ENCODE measurements around the gene HEYL. TPM values are rescaled to one million over a fixed set of nuclear protein-coding genes. Genes with fewer than 3 reads are reported as not detected.

The HEYL gene
- total RNA-seq, 5 donors from 2014 or later (not counting 1 experiment from before 2014, with no cell fraction given) = 0.15 to 0.25 TPM; not detected in 3

- H3K4me3 Mint-ChIP-seq = no peak overlapping the region
- no peak overlapping the region for H3K4me3 ChIP-seq (ENCODE audit: control insufficient read depth in 1 of 2, extremely low read depth in 1 of 2, low read length in 1 of 2)
- peaks cover under 1 to 29% of the 10 kb centered on the region in 2 experiments for H3K27me3 ChIP-seq (replicated peaks in 1 of 2; ENCODE audit: control insufficient read depth in 2 of 2, extremely low read depth in 1 of 2, insufficient read depth in 2 of 2, low read length in 1 of 2)
- H3K9me3 Mint-ChIP-seq = no peaks in the 10 kb centered on the region
- H3K36me3 ChIP-seq (ENCODE audit: control insufficient read depth in 2 of 2, extremely low read depth in 1 of 2, insufficient read depth in 1 of 2, low read length in 1 of 2) = no peaks in the 10 kb centered on the region
- H3K27ac Mint-ChIP-seq = no peak overlapping the region
- peaks cover 7 to 20% of the 10 kb centered on the region in 2 donors for H3K27me3 Mint-ChIP-seq
- DNase-seq = no peak
- 81% methylated on average over 11 of the region's 11 CpGs for WGBS (ENCODE audit: insufficient coverage)
- H3K4me1 ChIP-seq (ENCODE audit: control insufficient read depth in 1 of 2, extremely low read depth in 1 of 2, insufficient read depth in 2 of 2, low read length in 2 of 2) = no peaks in the 10 kb centered on the region
- H3K9me3 ChIP-seq = no peaks in the 10 kb centered on the region
- H3K36me3 Mint-ChIP-seq = no peaks in the 10 kb centered on the region
- no peak for ATAC-seq (replicated peaks in 1 of 4)
- H3K27ac ChIP-seq (ENCODE audit: low read length) = no peak overlapping the region
- H3K4me1 Mint-ChIP-seq = no peaks in the 10 kb centered on the region
- ChIA-PET POLR2A (no interaction called here), CTCF (no interaction called here)
These were observed 13.8 kb downstream of the HEYL start for GRCh38 chr1:39625462-39626273.

GRCh38 chr1:39625009-39625408, 14.4 kb downstream of the HEYL start:
- WGBS (ENCODE audit: insufficient coverage) = 83% methylated on average over 8 of the region's 8 CpGs
- no peaks in the 10 kb centered on the region for H3K36me3 Mint-ChIP-seq
- no peak overlapping the region for H3K27ac Mint-ChIP-seq
- H3K9me3 Mint-ChIP-seq = no peaks in the 10 kb centered on the region
- Histone ChIP-seq H3K4me3 (ENCODE audit: control insufficient read depth in 1 of 2, extremely low read depth in 1 of 2, low read length in 1 of 2) (no peak overlapping the region), H3K36me3 (ENCODE audit: control insufficient read depth in 2 of 2, extremely low read depth in 1 of 2, insufficient read depth in 1 of 2, low read length in 1 of 2) (no peaks in the 10 kb centered on the region), H3K4me1 (ENCODE audit: control insufficient read depth in 1 of 2, extremely low read depth in 1 of 2, insufficient read depth in 2 of 2, low read length in 2 of 2) (no peaks in the 10 kb centered on the region), H3K27ac (ENCODE audit: low read length) (no peak overlapping the region), H3K27me3 (replicated peaks in 1 of 2; ENCODE audit: control insufficient read depth in 2 of 2, extremely low read depth in 1 of 2, insufficient read depth in 2 of 2, low read length in 1 of 2) (peaks cover 0 to 29% of the 10 kb centered on the region in 2 experiments), H3K9me3 (no peaks in the 10 kb centered on the region)
- CTCF ChIA-PET = no interaction called here
- no peaks in the 10 kb centered on the region for H3K4me1 Mint-ChIP-seq
- POLR2A ChIA-PET = no interaction called here
- DNase-seq = no peak
- no peak for ATAC-seq (replicated peaks in 1 of 4)
- peaks cover 7 to 13% of the 10 kb centered on the region in 2 donors for H3K27me3 Mint-ChIP-seq
- no peak overlapping the region for H3K4me3 Mint-ChIP-seq

- Histone ChIP-seq H3K4me3 (ENCODE audit: control insufficient read depth in 1 of 2, extremely low read depth in 1 of 2, low read length in 1 of 2) (no peak overlapping the region), H3K4me1 (ENCODE audit: control insufficient read depth in 1 of 2, extremely low read depth in 1 of 2, insufficient read depth in 2 of 2, low read length in 2 of 2) (no peaks in the 10 kb centered on the region), H3K27ac (ENCODE audit: low read length) (no peak overlapping the region), H3K9me3 (no peaks in the 10 kb centered on the region), H3K36me3 (ENCODE audit: control insufficient read depth in 2 of 2, extremely low read depth in 1 of 2, insufficient read depth in 1 of 2, low read length in 1 of 2) (no peaks in the 10 kb centered on the region), H3K27me3 (replicated peaks in 1 of 2; ENCODE audit: control insufficient read depth in 2 of 2, extremely low read depth in 1 of 2, insufficient read depth in 2 of 2, low read length in 1 of 2) (peaks cover 0 to 32% of the 10 kb centered on the region in 2 experiments)
- H3K27me3 Mint-ChIP-seq = peaks cover 7 to 9% of the 10 kb centered on the region in 2 donors
- ChIA-PET CTCF (no interaction called here), POLR2A (no interaction called here)
- ATAC-seq (replicated peaks in 1 of 4) (no peak), DNase-seq (no peak)
- no peak overlapping the region for H3K27ac Mint-ChIP-seq
- H3K9me3 Mint-ChIP-seq = no peaks in the 10 kb centered on the region
- no peaks in the 10 kb centered on the region for H3K4me1 Mint-ChIP-seq
- no peaks in the 10 kb centered on the region for H3K36me3 Mint-ChIP-seq
- no peak overlapping the region for H3K4me3 Mint-ChIP-seq
- 90% methylated on average over 6 of the region's 6 CpGs for WGBS (ENCODE audit: insufficient coverage)
These were observed 16.4 kb downstream of the HEYL start for GRCh38 chr1:39623053-39623452.

DNA sequence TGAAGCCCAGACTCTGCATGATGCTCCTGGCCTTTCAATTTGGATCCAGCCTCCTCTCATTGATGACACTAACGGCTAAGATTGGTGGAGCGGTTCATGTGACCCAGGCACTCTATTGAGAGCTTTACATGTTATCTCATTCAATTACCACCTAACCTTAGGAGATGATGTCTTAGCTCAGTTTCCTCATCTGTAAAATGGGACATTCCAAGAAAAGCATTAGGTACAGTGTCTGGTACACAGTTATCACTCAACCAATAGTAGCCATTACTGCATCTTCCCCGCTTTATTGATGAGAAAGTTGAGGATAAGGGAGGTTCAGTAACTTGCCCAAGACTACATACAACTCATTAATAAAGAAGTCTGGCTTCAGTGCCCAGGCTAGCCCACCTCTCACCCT, 17.0 kb downstream of the HEYL start:
- no peaks in the 10 kb centered on the region for H3K36me3 ChIP-seq (ENCODE audit: control insufficient read depth in 2 of 2, extremely low read depth in 1 of 2, insufficient read depth in 1 of 2, low read length in 1 of 2)
- DNase-seq = no peak
- H3K36me3 Mint-ChIP-seq = no peaks in the 10 kb centered on the region
- ChIA-PET CTCF (no interaction called here), POLR2A (no interaction called here)
- H3K9me3 ChIP-seq = no peaks in the 10 kb centered on the region
- no peaks in the 10 kb centered on the region for H3K4me1 Mint-ChIP-seq
- 100% methylated on average over 1 of the region's 3 CpGs for WGBS (ENCODE audit: insufficient coverage)
- no peak overlapping the region for H3K27ac Mint-ChIP-seq
- no peak overlapping the region for H3K4me3 Mint-ChIP-seq
- H3K27me3 ChIP-seq (replicated peaks in 1 of 2; ENCODE audit: control insufficient read depth in 2 of 2, extremely low read depth in 1 of 2, insufficient read depth in 2 of 2, low read length in 1 of 2) = peaks cover 0 to 32% of the 10 kb centered on the region in 2 experiments
- H3K4me1 ChIP-seq (ENCODE audit: control insufficient read depth in 1 of 2, extremely low read depth in 1 of 2, insufficient read depth in 2 of 2, low read length in 2 of 2) = no peaks in the 10 kb centered on the region
- no peak for ATAC-seq (replicated peaks in 1 of 4)
- no peaks in the 10 kb centered on the region for H3K9me3 Mint-ChIP-seq
- H3K4me3 ChIP-seq (ENCODE audit: control insufficient read depth in 1 of 2, extremely low read depth in 1 of 2, low read length in 1 of 2) = no peak overlapping the region
- H3K27me3 Mint-ChIP-seq = peaks cover 7 to 11% of the 10 kb centered on the region in 2 donors
- H3K27ac ChIP-seq (ENCODE audit: low read length) = no peak overlapping the region

- H3K36me3 ChIP-seq (ENCODE audit: control insufficient read depth in 2 of 2, extremely low read depth in 1 of 2, insufficient read depth in 1 of 2, low read length in 1 of 2) = no peaks in the 10 kb centered on the region
- H3K9me3 ChIP-seq = no peaks in the 10 kb centered on the region
- H3K27me3 Mint-ChIP-seq = peaks cover 7 to 21% of the 10 kb centered on the region in 2 donors
- H3K9me3 Mint-ChIP-seq = no peaks in the 10 kb centered on the region
- no peak overlapping the region for H3K27ac Mint-ChIP-seq
- DNase-seq = no peak
- no peaks in the 10 kb centered on the region for H3K36me3 Mint-ChIP-seq
- ChIA-PET POLR2A (no interaction called here), CTCF (no interaction called here)
- WGBS (ENCODE audit: insufficient coverage) = no CpG with 5 or more reads among the region's 3 CpGs
- H3K27ac ChIP-seq (ENCODE audit: low read length) = no peak overlapping the region
- no peak overlapping the region for H3K4me3 Mint-ChIP-seq
- no peak for ATAC-seq (replicated peaks in 1 of 4)
- H3K4me1 ChIP-seq (ENCODE audit: control insufficient read depth in 1 of 2, extremely low read depth in 1 of 2, insufficient read depth in 2 of 2, low read length in 2 of 2) = no peaks in the 10 kb centered on the region
- no peaks in the 10 kb centered on the region for H3K4me1 Mint-ChIP-seq
- peaks cover 0 to 30% of the 10 kb centered on the region in 2 experiments for H3K27me3 ChIP-seq (replicated peaks in 1 of 2; ENCODE audit: control insufficient read depth in 2 of 2, extremely low read depth in 1 of 2, insufficient read depth in 2 of 2, low read length in 1 of 2)
- H3K4me3 ChIP-seq (ENCODE audit: control insufficient read depth in 1 of 2, extremely low read depth in 1 of 2, low read length in 1 of 2) = no peak overlapping the region
These were observed 18.7 kb downstream of the HEYL start for GRCh38 chr1:39620659-39621165.

- CTCF ChIA-PET = interaction anchor here in 1 of 2 donors (1.1 kb wide), 1 partner anchor 11 kb away, joined by 3 read pairs; no protein-coding TSS in a partner anchor
- no peaks in the 10 kb centered on the region for H3K9me3 ChIP-seq
- Mint-ChIP-seq H3K36me3 (no peaks in the 10 kb centered on the region), H3K4me1 (no peaks in the 10 kb centered on the region), H3K4me3 (no peak overlapping the region), H3K27ac (no peak overlapping the region), H3K27me3 (peaks cover 0 to 12% of the 10 kb centered on the region in 2 donors), H3K9me3 (no peaks in the 10 kb centered on the region)
- 100% methylated on average over 1 of the region's 4 CpGs for WGBS (ENCODE audit: insufficient coverage)
- DNase-seq = no peak
- H3K27me3 ChIP-seq (replicated peaks in 1 of 2; ENCODE audit: control insufficient read depth in 2 of 2, extremely low read depth in 1 of 2, insufficient read depth in 2 of 2, low read length in 1 of 2) = peaks cover 0 to 16% of the 10 kb centered on the region in 2 experiments
- H3K36me3 ChIP-seq (ENCODE audit: control insufficient read depth in 2 of 2, extremely low read depth in 1 of 2, insufficient read depth in 1 of 2, low read length in 1 of 2) = no peaks in the 10 kb centered on the region
- POLR2A ChIA-PET = no interaction called here
- ATAC-seq (replicated peaks in 1 of 4) = no peak
- H3K27ac ChIP-seq (ENCODE audit: low read length) = no peak overlapping the region
- H3K4me1 ChIP-seq (ENCODE audit: control insufficient read depth in 1 of 2, extremely low read depth in 1 of 2, insufficient read depth in 2 of 2, low read length in 2 of 2) = no peaks in the 10 kb centered on the region
- no peak overlapping the region for H3K4me3 ChIP-seq (ENCODE audit: control insufficient read depth in 1 of 2, extremely low read depth in 1 of 2, low read length in 1 of 2)
These were observed 21.9 kb downstream of the HEYL start for GRCh38 chr1:39617488-39618049.

Measured in T-cell (primary cell).